HL-60 (cell line): ENCODE measurements around the gene MIS18A.
"Not testable (repeated sequence)": the region's sequence is repeated elsewhere in the genome, so short reads cannot be mapped to it uniquely, and the experiment has no call there.

Experiments
- DNase-seq, 2 experiments: peaks; one replicate each; pipeline ENCODE4 v3.0.0-alpha.2; 2010 to 2020; ENCODE audit warnings: low read depth in 1 of 2, low spot score in 1 of 2
- H3K27ac ChIP-seq: fragments of 250-450 bp; sonication (Bioruptor Pico); replicated peaks from 2 replicates; pipeline ENCODE4 v1.5.1; 2020; ENCODE audit warnings: mild to moderate bottlenecking, moderate library complexity
- H3K27me3 ChIP-seq: fragments of 250-450 bp; sonication (Bioruptor Pico); 2 replicates; pipeline ENCODE4 v1.5.1; 2021; ENCODE audit warnings: mild to moderate bottlenecking, moderate library complexity; ENCODE audit not compliant: insufficient read depth, poor library complexity, severe bottlenecking
- H3K4me3 ChIP-seq: replicated peaks from 2 replicates; pipeline ENCODE4 v1.5.1; 2011; ENCODE audit warnings: mild to moderate bottlenecking, control low read depth, low read length; ENCODE audit not compliant: insufficient read depth
- GABPA ChIP-seq: IDR thresholded peaks from 2 replicates; pipeline ENCODE4 v1.6.1; 2012; ENCODE audit warnings: low read depth
- POLR2AphosphoS5 ChIP-seq: IDR thresholded peaks from 2 replicates; pipeline ENCODE4 v1.6.1; 2012; ENCODE audit warnings: low read depth
- SPI1 ChIP-seq: IDR thresholded peaks from 2 replicates; pipeline ENCODE4 v1.6.1; 2012; ENCODE audit warnings: low read depth, mild to moderate bottlenecking, borderline replicate concordance
- TF ChIP-seq, protein P1 (sequence below): IDR thresholded peaks from one replicate; pipeline ENCODE4 v1.5.1; 2011; ENCODE audit warnings: low read length, control low read depth, inconsistent platforms; ENCODE audit not compliant: insufficient read depth
- TF ChIP-seq, protein P2 (sequence below): IDR thresholded peaks from 2 replicates; pipeline ENCODE4 v1.6.1; 2012; ENCODE audit warnings: low read depth; ENCODE audit not compliant: insufficient replicate concordance

The MIS18A gene

DNA sequence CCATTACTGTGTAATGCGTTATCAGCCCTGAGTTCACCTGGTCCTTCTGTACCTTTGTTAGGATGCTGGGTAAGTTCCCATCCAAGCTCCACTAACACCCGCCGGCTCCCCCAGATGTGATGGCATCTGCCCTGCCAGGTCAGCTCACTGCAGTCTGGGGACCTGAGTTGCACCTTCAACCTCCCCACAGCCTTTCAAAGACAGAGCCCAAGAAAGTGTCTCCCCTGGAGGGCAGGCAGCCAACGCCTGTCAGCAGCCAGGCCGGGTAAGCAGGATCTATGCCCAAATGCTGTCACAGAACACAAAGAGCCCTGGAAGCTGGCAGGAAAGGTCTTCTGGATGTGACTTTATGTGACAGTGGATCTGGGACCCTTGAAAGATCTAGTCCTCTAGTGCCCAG is 33.5 kb upstream of the MIS18A start:
- Histone ChIP-seq H3K27ac (no peak overlapping the region), H3K27me3 (no peaks in the 10 kb centered on the region), H3K4me3 (no peak overlapping the region)
- DNase-seq: no peak
- TF ChIP-seq, protein P1, sequence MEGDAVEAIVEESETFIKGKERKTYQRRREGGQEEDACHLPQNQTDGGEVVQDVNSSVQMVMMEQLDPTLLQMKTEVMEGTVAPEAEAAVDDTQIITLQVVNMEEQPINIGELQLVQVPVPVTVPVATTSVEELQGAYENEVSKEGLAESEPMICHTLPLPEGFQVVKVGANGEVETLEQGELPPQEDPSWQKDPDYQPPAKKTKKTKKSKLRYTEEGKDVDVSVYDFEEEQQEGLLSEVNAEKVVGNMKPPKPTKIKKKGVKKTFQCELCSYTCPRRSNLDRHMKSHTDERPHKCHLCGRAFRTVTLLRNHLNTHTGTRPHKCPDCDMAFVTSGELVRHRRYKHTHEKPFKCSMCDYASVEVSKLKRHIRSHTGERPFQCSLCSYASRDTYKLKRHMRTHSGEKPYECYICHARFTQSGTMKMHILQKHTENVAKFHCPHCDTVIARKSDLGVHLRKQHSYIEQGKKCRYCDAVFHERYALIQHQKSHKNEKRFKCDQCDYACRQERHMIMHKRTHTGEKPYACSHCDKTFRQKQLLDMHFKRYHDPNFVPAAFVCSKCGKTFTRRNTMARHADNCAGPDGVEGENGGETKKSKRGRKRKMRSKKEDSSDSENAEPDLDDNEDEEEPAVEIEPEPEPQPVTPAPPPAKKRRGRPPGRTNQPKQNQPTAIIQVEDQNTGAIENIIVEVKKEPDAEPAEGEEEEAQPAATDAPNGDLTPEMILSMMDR: no peak
- TF ChIP-seq, protein P2, sequence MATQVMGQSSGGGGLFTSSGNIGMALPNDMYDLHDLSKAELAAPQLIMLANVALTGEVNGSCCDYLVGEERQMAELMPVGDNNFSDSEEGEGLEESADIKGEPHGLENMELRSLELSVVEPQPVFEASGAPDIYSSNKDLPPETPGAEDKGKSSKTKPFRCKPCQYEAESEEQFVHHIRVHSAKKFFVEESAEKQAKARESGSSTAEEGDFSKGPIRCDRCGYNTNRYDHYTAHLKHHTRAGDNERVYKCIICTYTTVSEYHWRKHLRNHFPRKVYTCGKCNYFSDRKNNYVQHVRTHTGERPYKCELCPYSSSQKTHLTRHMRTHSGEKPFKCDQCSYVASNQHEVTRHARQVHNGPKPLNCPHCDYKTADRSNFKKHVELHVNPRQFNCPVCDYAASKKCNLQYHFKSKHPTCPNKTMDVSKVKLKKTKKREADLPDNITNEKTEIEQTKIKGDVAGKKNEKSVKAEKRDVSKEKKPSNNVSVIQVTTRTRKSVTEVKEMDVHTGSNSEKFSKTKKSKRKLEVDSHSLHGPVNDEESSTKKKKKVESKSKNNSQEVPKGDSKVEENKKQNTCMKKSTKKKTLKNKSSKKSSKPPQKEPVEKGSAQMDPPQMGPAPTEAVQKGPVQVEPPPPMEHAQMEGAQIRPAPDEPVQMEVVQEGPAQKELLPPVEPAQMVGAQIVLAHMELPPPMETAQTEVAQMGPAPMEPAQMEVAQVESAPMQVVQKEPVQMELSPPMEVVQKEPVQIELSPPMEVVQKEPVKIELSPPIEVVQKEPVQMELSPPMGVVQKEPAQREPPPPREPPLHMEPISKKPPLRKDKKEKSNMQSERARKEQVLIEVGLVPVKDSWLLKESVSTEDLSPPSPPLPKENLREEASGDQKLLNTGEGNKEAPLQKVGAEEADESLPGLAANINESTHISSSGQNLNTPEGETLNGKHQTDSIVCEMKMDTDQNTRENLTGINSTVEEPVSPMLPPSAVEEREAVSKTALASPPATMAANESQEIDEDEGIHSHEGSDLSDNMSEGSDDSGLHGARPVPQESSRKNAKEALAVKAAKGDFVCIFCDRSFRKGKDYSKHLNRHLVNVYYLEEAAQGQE: no peak
- TF ChIP-seq POLR2AphosphoS5 (no peak), GABPA (no peak), SPI1 (no peak)

DNA sequence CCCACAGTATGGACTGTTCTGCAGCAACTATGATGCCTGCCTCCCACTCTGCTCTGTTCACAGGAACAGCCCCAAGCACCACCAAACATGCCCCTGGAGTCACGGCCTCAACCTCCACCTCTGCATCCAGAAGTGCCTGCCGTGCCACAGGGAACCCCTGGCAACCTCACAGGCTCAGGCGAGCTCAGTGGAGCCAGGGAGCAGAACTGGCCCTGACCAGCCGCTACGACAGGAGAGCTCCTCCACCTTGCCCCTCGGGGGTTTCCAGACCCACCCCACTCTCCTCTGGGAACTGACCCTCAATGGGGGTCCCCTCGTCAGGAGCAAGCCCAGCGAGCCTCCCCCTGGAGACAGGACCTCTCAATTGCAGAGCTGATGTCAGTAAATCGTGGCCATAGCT is 32.8 kb upstream of the MIS18A start:
- DNase-seq: no peak
- no peak overlapping the region for H3K4me3 ChIP-seq
- H3K27me3 ChIP-seq: no peaks in the 10 kb centered on the region
- TF ChIP-seq, protein P1: no peak
- TF ChIP-seq SPI1 (no peak), GABPA (no peak), POLR2AphosphoS5 (no peak)
- TF ChIP-seq, protein P2: no peak
- no peak overlapping the region for H3K27ac ChIP-seq

DNA sequence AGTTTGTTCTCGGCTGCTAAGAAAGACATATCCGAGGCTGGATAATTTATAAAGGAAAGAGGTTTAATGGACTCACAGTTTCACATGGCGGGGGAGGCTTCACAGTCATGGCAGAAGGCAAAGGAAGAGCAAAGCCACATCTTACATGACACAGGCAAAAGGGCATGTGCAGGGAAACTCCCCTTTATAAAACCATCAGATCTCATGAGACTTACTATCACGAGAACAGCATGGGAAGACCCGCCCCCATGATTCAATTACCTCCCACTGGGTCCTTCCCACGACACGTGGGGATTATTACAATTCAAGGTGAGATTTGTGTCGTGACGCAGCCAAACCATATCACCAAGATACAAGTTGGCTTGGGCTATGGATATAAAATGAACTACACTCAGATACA is 32.1 kb upstream of the MIS18A start:
- not testable (repeated sequence) for H3K27ac ChIP-seq, H3K27me3 ChIP-seq, H3K4me3 ChIP-seq, DNase-seq

DNA sequence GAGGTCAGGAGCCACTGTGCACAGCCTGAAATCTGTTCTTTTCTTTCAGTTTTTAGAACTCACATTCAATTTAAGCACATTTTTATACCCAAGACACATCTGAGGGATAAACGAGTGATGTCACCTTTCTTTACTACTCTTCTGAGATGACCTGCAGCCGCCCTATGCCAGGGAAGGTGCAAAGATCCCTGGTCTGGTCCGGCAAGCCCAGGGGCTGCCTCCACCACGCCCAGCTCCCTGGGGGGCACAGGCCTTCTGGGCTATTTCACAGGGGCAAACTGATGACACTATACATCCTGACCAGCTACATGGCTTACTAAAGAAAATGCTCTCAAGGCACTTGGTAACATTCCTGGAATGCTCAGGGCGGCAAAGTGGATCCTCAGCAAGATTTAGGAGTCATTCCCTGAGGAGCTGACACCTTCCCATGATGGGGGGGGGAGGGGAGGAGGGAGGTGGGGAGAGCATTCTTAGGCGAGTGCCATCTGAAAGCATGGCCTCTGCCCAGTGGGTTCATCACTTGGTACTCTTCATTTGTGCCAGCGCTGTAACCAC is 31.1 kb upstream of the MIS18A start:
- Histone ChIP-seq H3K27me3 (no peaks in the 10 kb centered on the region), H3K4me3 (no peak overlapping the region), H3K27ac (no peak overlapping the region)
- TF ChIP-seq, protein P2: no peak
- TF ChIP-seq, protein P1: no peak
- no peak for TF ChIP-seq GABPA
- no peak for TF ChIP-seq SPI1
- TF ChIP-seq POLR2AphosphoS5: no peak
- DNase-seq: no peak
